Neural progenitor cell (in vitro differentiated cells): Measurements from ENCODE around the gene ARSD. TPM values are rescaled to one million over a fixed set of nuclear protein-coding genes. Genes with fewer than 3 reads are reported as not detected.
"Not testable (repeated sequence)": the region's sequence is repeated elsewhere in the genome, so short reads cannot be mapped to it uniquely, and the experiment has no call there.

Experiments used
- DNase-seq: peaks from one replicate; pipeline ENCODE4 v3.0.0-alpha.2; 2016; ENCODE audit warnings: low spot score
- H2AFZ ChIP-seq: fragments of 200-600 bp; sonication (generic); replicated peaks from 2 replicates; pipeline ENCODE4 v1.6.1; 2016; ENCODE audit warnings: antibody characterized with exemption
- H3F3A ChIP-seq: fragments of 200-600 bp; sonication (generic); 2 replicates; pipeline ENCODE4 v1.6.1; 2016; ENCODE audit warnings: antibody characterized with exemption, low read depth
- H3K27ac ChIP-seq: fragments of 200-600 bp; sonication (generic); 2 replicates; pipeline ENCODE4 v1.5.1; 2016; ENCODE audit warnings: mild to moderate bottlenecking
- H3K27me3 ChIP-seq: fragments of 200-600 bp; sonication (generic); 2 replicates; pipeline ENCODE4 v1.6.1; 2016; ENCODE audit warnings: mild to moderate bottlenecking, moderate library complexity
- H3K36me3 ChIP-seq: fragments of 200-600 bp; sonication (generic); 2 replicates; pipeline ENCODE4 v1.5.1; 2016
- H3K4me1 ChIP-seq: fragments of 200-600 bp; sonication (generic); 2 replicates; pipeline ENCODE4 v1.6.1; 2016; ENCODE audit warnings: mixed run types
- H3K4me2 ChIP-seq: fragments of 200-600 bp; sonication (generic); 2 replicates; pipeline ENCODE4 v1.6.1; 2016
- H3K4me3 ChIP-seq: fragments of 200-600 bp; sonication (generic); 2 replicates; pipeline ENCODE4 v1.5.1; 2016
- H3K79me2 ChIP-seq: fragments of 200-600 bp; sonication (generic); 2 replicates; pipeline ENCODE4 v1.6.1; 2016; ENCODE audit warnings: low read depth
- H3K9ac ChIP-seq: fragments of 200-600 bp; sonication (generic); 2 replicates; pipeline ENCODE4 v1.6.1; 2016
- H3K9me3 ChIP-seq: fragments of 200-600 bp; sonication (generic); 2 replicates; pipeline ENCODE4 v1.5.1; 2016; ENCODE audit warnings: low read depth
- H4K20me1 ChIP-seq: fragments of 200-600 bp; sonication (generic); 2 replicates; pipeline ENCODE4 v1.6.1; 2016; ENCODE audit warnings: low read depth
- H3K27ac Mint-ChIP-seq: 3 replicates; pipeline ENCODE4 v1.8.0; 2021; ENCODE audit warnings: mixed read lengths
- H3K27me3 Mint-ChIP-seq: 2 replicates; pipeline ENCODE4 v1.8.0; 2022; ENCODE audit warnings: low read depth, mild to moderate bottlenecking, inconsistent platforms, moderate library complexity, mixed read lengths; ENCODE audit not compliant: insufficient read depth
- H3K36me3 Mint-ChIP-seq: 3 replicates; pipeline ENCODE4 v1.8.0; 2021; ENCODE audit warnings: mixed read lengths
- H3K4me1 Mint-ChIP-seq: 3 replicates; pipeline ENCODE4 v1.8.0; 2021; ENCODE audit warnings: mixed read lengths
- H3K4me3 Mint-ChIP-seq: 3 replicates; pipeline ENCODE4 v1.8.0; 2021; ENCODE audit warnings: mild to moderate bottlenecking, moderate library complexity, mixed read lengths
- H3K9me3 Mint-ChIP-seq: 3 replicates; pipeline ENCODE4 v1.8.0; 2020; ENCODE audit warnings: mixed read lengths
- EZH2 ChIP-seq: fragments of 200-600 bp; sonication (generic); IDR thresholded peaks from 2 replicates; pipeline ENCODE4 v1.6.1; 2017; ENCODE audit warnings: antibody characterized with exemption, mild to moderate bottlenecking, moderate library complexity
- EZH2phosphoT487 ChIP-seq: fragments of 200-600 bp; sonication (generic); IDR thresholded peaks from 2 replicates; pipeline ENCODE4 v1.6.1; 2017; ENCODE audit warnings: antibody characterized with exemption
- total RNA-seq: library from RNA; depleted of rRNA; stranded (reverse); fragments of >200 nt; gene quantifications from 2 replicates; pipeline ENCODE4 v1.2.3, GENCODE V29; 2015; ENCODE audit warnings: low replicate concordance
- TF ChIP-seq, protein P1 (sequence below): fragments of 200-600 bp; sonication (generic); IDR thresholded peaks from 2 replicates; pipeline ENCODE4 v1.5.1; 2017; ENCODE audit warnings: antibody characterized with exemption, mild to moderate bottlenecking

The ARSD gene
- total RNA-seq, 1 donor from 2014 or later = 4.3 TPM

DNA sequence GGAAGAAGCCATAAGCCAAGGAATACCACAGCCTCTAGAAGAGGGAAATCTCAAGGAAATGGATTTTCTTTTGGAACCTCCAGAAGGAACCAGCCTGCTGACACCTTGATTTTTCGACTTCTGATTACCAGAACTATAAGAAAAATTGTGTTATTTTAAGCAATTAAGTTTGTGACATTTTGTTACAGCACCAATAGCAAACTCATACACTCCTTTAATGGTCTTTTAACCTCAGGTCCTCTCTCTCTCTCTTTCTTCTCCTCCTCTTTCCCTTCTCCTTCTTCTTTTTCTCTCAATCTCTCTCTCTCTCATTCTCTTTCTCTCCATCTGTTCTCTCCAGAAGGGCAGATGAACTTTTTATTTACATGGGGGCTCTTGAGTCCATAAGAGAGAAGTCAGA, 26.3 kb downstream of the ARSD start:
- Histone ChIP-seq H3F3A (peaks cover 8% of the 10 kb centered on the region), H3K79me2 (no peaks in the 10 kb centered on the region), H3K9me3 (no peaks in the 10 kb centered on the region), H3K36me3 (no peaks in the 10 kb centered on the region), H3K4me3 (no peak overlapping the region), H2AFZ (no peak overlapping the region), H3K27me3 (no peaks in the 10 kb centered on the region), H3K9ac (no peak overlapping the region), H3K4me2 (no peak overlapping the region), H4K20me1 (no peaks in the 10 kb centered on the region), H3K27ac (no peak overlapping the region), H3K4me1 (peaks cover 12% of the 10 kb centered on the region)
- Mint-ChIP-seq H3K36me3 (peaks cover 32% of the 10 kb centered on the region), H3K27me3 (peaks cover 5% of the 10 kb centered on the region), H3K9me3 (peaks cover 24% of the 10 kb centered on the region), H3K4me3 (no peak overlapping the region), H3K4me1 (peaks cover 17% of the 10 kb centered on the region), H3K27ac (no peak overlapping the region)
- DNase-seq = no peak
- no peak for TF ChIP-seq EZH2

DNA sequence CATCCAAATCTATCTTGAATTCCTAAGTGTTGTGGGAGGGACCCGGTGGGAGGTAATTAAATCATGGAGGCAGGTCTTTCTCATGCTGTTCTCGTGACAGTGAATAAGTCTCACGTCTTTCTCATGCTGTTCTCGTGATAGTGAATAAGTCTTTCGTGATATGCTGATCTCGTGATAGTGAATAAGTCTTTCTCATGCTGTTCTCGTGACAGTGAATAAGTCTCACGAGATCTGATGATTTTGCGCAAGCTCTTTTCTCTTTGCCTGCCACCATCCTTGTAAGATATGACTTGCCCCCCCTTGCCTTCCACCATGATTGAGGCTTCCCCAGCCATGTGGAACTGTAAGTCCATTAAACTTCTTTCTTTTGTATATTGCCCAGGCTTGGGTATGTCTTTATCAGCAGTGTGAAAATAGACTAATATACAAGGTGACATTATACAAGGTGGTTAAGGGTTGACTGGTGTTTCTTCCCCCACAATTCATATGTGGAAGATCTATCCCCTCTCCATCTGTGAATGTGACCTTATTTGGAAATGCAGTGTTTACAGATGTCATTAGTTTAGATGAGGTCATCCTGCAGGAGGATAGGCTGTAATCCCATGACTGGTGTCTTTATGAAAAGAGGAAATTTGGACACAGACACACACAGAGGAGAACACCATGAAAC, 27.6 kb downstream of the ARSD start:
- H3F3A ChIP-seq = peaks cover 15% of the 10 kb centered on the region
- no peaks in the 10 kb centered on the region for H3K79me2 ChIP-seq
- no peak overlapping the region for H3K9ac ChIP-seq
- peaks cover 19% of the 10 kb centered on the region for H3K4me1 ChIP-seq
- no peak overlapping the region for H3K4me3 Mint-ChIP-seq
- no peak for DNase-seq
- peaks cover 30% of the 10 kb centered on the region for H3K36me3 Mint-ChIP-seq
- no peaks in the 10 kb centered on the region for H3K9me3 ChIP-seq
- no peaks in the 10 kb centered on the region for H3K36me3 ChIP-seq
- no peak overlapping the region for H3K4me2 ChIP-seq
- no peak overlapping the region for H3K4me3 ChIP-seq
- no peaks in the 10 kb centered on the region for H3K27me3 ChIP-seq
- no peak overlapping the region for H2AFZ ChIP-seq
- TF ChIP-seq EZH2 (no peak), EZH2phosphoT487 (no peak)
- TF ChIP-seq, protein P1, sequence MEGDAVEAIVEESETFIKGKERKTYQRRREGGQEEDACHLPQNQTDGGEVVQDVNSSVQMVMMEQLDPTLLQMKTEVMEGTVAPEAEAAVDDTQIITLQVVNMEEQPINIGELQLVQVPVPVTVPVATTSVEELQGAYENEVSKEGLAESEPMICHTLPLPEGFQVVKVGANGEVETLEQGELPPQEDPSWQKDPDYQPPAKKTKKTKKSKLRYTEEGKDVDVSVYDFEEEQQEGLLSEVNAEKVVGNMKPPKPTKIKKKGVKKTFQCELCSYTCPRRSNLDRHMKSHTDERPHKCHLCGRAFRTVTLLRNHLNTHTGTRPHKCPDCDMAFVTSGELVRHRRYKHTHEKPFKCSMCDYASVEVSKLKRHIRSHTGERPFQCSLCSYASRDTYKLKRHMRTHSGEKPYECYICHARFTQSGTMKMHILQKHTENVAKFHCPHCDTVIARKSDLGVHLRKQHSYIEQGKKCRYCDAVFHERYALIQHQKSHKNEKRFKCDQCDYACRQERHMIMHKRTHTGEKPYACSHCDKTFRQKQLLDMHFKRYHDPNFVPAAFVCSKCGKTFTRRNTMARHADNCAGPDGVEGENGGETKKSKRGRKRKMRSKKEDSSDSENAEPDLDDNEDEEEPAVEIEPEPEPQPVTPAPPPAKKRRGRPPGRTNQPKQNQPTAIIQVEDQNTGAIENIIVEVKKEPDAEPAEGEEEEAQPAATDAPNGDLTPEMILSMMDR = no peak
- peaks cover 24% of the 10 kb centered on the region for H3K9me3 Mint-ChIP-seq
- no peak overlapping the region for H3K27ac Mint-ChIP-seq
- peaks cover 25% of the 10 kb centered on the region for H3K4me1 Mint-ChIP-seq
- H4K20me1 ChIP-seq = no peaks in the 10 kb centered on the region
- no peak overlapping the region for H3K27ac ChIP-seq
- peaks cover 5% of the 10 kb centered on the region for H3K27me3 Mint-ChIP-seq

DNA sequence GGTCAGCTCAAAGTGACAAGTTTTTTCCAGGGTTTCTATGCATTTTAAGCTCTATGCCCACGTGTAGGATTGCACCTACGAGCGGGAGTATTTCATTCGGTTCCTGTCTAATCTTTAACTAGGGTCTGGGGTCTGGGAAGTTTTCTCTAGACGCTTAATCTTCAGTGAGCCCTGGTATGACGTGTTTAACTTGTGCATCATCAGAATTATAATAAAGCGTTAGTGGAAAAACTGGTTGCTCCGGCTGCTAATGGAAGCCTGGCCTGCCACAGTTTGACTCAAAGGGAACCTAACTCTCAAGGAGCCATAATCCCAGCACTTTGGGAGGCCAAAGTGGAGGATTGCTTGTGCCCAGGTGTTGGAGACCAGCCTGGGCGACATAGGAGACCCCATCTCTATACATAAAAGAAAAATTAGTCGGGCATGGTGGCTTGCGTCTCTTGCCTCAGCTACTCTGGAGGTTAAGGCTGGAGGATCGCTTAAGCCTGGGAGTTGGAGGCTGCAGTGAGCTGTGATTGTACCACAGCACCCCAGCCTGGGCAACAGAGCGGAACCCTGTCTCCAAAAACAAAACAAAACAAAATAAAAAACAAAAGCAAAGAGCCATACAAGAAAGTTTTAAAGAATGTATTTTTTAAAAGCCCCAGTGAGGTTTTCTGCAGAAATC, 30.2 kb downstream of the ARSD start:
- peak overlapping the region; percentile 78 for H3K27ac Mint-ChIP-seq
- no peak for DNase-seq
- H3K27me3 ChIP-seq = no peaks in the 10 kb centered on the region
- H3K36me3 ChIP-seq = no peaks in the 10 kb centered on the region
- H3K9me3 Mint-ChIP-seq = peaks cover 14% of the 10 kb centered on the region
- H3K9me3 ChIP-seq = no peaks in the 10 kb centered on the region
- TF ChIP-seq, protein P1 = no peak
- no peak for TF ChIP-seq EZH2phosphoT487
- no peak for TF ChIP-seq EZH2
- H3K4me2 ChIP-seq = peak overlapping the region; percentile 69
- H3K27me3 Mint-ChIP-seq = peaks cover 8% of the 10 kb centered on the region
- H3K4me3 ChIP-seq = no peak overlapping the region
- H4K20me1 ChIP-seq = no peaks in the 10 kb centered on the region
- H3K4me1 Mint-ChIP-seq = peaks cover 29% of the 10 kb centered on the region
- no peak overlapping the region for H3K27ac ChIP-seq
- H3K4me1 ChIP-seq = peaks cover 19% of the 10 kb centered on the region
- peaks cover 15% of the 10 kb centered on the region for H3F3A ChIP-seq
- no peaks in the 10 kb centered on the region for H3K79me2 ChIP-seq
- H3K36me3 Mint-ChIP-seq = peaks cover 18% of the 10 kb centered on the region
- H2AFZ ChIP-seq = no peak overlapping the region
- H3K9ac ChIP-seq = no peak overlapping the region
- no peak overlapping the region for H3K4me3 Mint-ChIP-seq

DNA sequence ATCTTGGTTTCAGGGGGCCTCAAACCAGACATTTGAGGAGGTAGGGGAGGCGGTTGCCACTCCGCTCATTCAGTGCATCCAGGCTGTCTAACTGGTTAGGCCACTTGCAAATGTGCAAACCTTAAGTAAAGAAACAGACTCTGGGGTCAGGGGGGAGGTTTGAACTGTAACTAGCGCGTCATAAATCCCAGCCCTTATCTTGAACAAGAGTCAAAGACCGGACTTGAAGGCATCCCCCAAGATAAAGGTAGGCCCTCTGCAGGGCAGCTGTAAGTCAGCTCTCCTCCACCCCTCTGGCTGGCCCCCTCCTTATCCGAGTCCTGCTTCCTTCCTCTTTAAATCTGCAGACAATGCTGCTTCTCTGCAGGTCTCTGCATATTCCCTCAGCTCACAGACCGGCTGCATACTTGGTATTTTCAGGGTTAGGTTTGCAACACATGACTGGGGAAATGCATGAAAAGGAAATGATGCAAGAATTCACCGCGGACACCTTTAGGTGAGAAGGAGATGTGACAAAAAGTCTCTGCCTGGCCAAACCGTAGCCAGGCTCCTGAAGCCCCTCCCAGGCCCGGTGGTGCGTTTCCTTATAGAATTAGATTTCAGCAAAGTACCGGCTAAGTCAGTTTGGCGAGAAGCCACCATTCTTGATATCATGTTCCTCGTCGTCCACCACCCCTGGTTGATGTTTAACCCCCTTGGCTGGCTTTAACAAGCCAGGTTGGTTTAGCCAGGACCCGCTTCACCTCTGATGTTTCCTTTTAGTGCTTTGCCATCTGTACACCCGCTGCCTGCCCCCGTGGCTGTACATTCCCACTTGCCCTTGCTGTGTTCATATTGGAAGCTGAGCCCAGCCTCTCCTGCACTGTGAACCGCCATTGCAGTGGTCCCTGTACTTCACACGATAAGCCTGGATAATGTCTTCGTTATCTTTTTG, 31.2 kb downstream of the ARSD start:
- DNase-seq = peak; percentile 63
- Mint-ChIP-seq H3K27ac (peak overlapping the region; percentile 68), H3K4me1 (peaks cover 29% of the 10 kb centered on the region), H3K4me3 (peak overlapping the region; percentile 72), H3K36me3 (peaks cover 15% of the 10 kb centered on the region)
- not testable (repeated sequence) for H3K79me2 ChIP-seq, H3K27me3 Mint-ChIP-seq, H3K9ac ChIP-seq, H4K20me1 ChIP-seq, H3K27me3 ChIP-seq, H3K9me3 Mint-ChIP-seq, H3K9me3 ChIP-seq, H3K36me3 ChIP-seq, H3K4me3 ChIP-seq, H3K27ac ChIP-seq
- Histone ChIP-seq H3K4me2 (peak overlapping the region; percentile 69), H3K4me1 (peaks cover 19% of the 10 kb centered on the region), H2AFZ (peak overlapping the region; percentile 66), H3F3A (peaks cover 15% of the 10 kb centered on the region)
